Skeletal muscle tissue (tissue), 4 donors: ENCODE results near the gene WWP2. TPM values are rescaled to one million over a fixed set of nuclear protein-coding genes. Genes with fewer than 3 reads are reported as not detected.
A peak's percentile ranks its signal among the peaks of the same experiment; 100 is the strongest.

Source experiments
- H3K27ac ChIP-seq: one replicate; pipeline ENCODE4 v1.7.0; 2013; ENCODE audit warnings: mild to moderate bottlenecking, low read depth, low read length, inconsistent platforms
- H3K27me3 ChIP-seq, 3 donors: one replicate each; pipeline ENCODE4 v1.7.0; 2013; ENCODE audit warnings: low read length in 3 of 3; ENCODE audit not compliant: control insufficient read depth in 3 of 3, insufficient read depth in 3 of 3
- H3K36me3 ChIP-seq, 3 donors: one replicate each; pipeline ENCODE4 v1.7.0; 2013; ENCODE audit warnings: low read length in 3 of 3; ENCODE audit not compliant: control insufficient read depth in 3 of 3, insufficient read depth in 3 of 3
- H3K4me1 ChIP-seq, 3 donors: one replicate each; pipeline ENCODE4 v1.7.0; 2013; ENCODE audit warnings: low read length in 3 of 3, mild to moderate bottlenecking in 3 of 3; ENCODE audit not compliant: control insufficient read depth in 3 of 3, insufficient read depth in 3 of 3
- H3K4me3 ChIP-seq, 3 donors: one replicate each; pipeline ENCODE4 v1.7.0; 2013; ENCODE audit warnings: low read length in 3 of 3
- H3K9ac ChIP-seq, 3 donors: one replicate each; pipeline ENCODE4 v1.7.0; 2013; ENCODE audit warnings: low read length in 3 of 3, mild to moderate bottlenecking in 3 of 3, moderate library complexity in 2 of 3, low read depth in 1 of 3
- H3K9me3 ChIP-seq, 3 donors: one replicate each; pipeline ENCODE4 v1.7.0; 2013; ENCODE audit warnings: low read length in 3 of 3; ENCODE audit not compliant: control insufficient read depth in 3 of 3
- total RNA-seq: library from RNA; depleted of rRNA; stranded (reverse); fragments of >200 nt; gene quantifications from one replicate; pipeline ENCODE4 v1.2.3, GENCODE V29; 2014
- donor health status: Osteomylitis.

WWP2 gene
- total RNA-seq, 1 donor from 2014 or later = 14.1 TPM

GRCh38 chr16:69924777-69925191 lies 162.7 kb downstream of the WWP2 start:
- Histone ChIP-seq H3K9ac (peak overlapping the region; percentile 51 to 65 (median 57)), H3K27ac (peak overlapping the region; percentile 72), H3K4me3 (peak overlapping the region; percentile 47 to 64 (median 56)), H3K4me1 (peaks cover 12 to 33% (median 17%) of the 10 kb centered on the region in 3 donors), H3K27me3 (no peaks in the 10 kb centered on the region), H3K36me3 (peaks cover 0 to 11% (median 3%) of the 10 kb centered on the region in 3 donors), H3K9me3 (no peaks in the 10 kb centered on the region)

GRCh38 chr16:69925311-69925710 lies 163.2 kb downstream of the WWP2 start:
- peak overlapping the region; percentile 47 to 64 (median 56) for H3K4me3 ChIP-seq
- H3K36me3 ChIP-seq = peaks cover 0 to 14% (median 7%) of the 10 kb centered on the region in 3 donors
- H3K27ac ChIP-seq = peak overlapping the region; percentile 72
- H3K9me3 ChIP-seq = no peaks in the 10 kb centered on the region
- H3K9ac ChIP-seq = peak overlapping the region; percentile 51 to 65 (median 57)
- peaks cover 12 to 35% (median 20%) of the 10 kb centered on the region in 3 donors for H3K4me1 ChIP-seq
- no peaks in the 10 kb centered on the region for H3K27me3 ChIP-seq

GRCh38 chr16:69926241-69926640 lies 164.1 kb downstream of the WWP2 start:
- Histone ChIP-seq H3K36me3 (peaks cover 7 to 20% (median 13%) of the 10 kb centered on the region in 3 donors), H3K4me3 (peak overlapping the region in 1 of 3 donors; percentile 64), H3K27me3 (no peaks in the 10 kb centered on the region), H3K9me3 (no peaks in the 10 kb centered on the region), H3K27ac (peak overlapping the region; percentile 31), H3K4me1 (peaks cover 12 to 34% (median 20%) of the 10 kb centered on the region in 3 donors), H3K9ac (peak overlapping the region in 1 of 3 donors; percentile 57)

GRCh38 chr16:69927056-69927757 lies 165.1 kb downstream of the WWP2 start:
- Histone ChIP-seq H3K27me3 (no peaks in the 10 kb centered on the region), H3K9me3 (no peaks in the 10 kb centered on the region), H3K27ac (peak overlapping the region; percentile 31), H3K9ac (peak overlapping the region; percentile 34 to 74 (median 68)), H3K36me3 (peaks cover 13 to 29% (median 19%) of the 10 kb centered on the region in 3 donors), H3K4me1 (peaks cover 12 to 31% (median 20%) of the 10 kb centered on the region in 3 donors), H3K4me3 (peak overlapping the region in 2 of 3 donors; percentile 54 to 56)

- Histone ChIP-seq H3K9me3 (no peaks in the 10 kb centered on the region), H3K27ac (no peak overlapping the region)
Observed at GRCh38 chr16:69928856-69929400, 166.8 kb downstream of the WWP2 start.

GRCh38 chr16:69929480-69929879 lies 167.3 kb downstream of the WWP2 start:
- Histone ChIP-seq H3K4me3 (no peak overlapping the region), H3K9ac (peak overlapping the region in 1 of 3 donors; percentile 40), H3K27ac (no peak overlapping the region), H3K4me1 (peaks cover 12 to 31% (median 20%) of the 10 kb centered on the region in 3 donors), H3K27me3 (no peaks in the 10 kb centered on the region), H3K9me3 (no peaks in the 10 kb centered on the region), H3K36me3 (peaks cover 35 to 51% (median 41%) of the 10 kb centered on the region in 3 donors)

More at GRCh38 chr16:69928856-69929400, 166.8 kb downstream of the WWP2 start:
- Histone ChIP-seq H3K4me3 (no peak overlapping the region), H3K27me3 (no peaks in the 10 kb centered on the region), H3K36me3 (peaks cover 29 to 46% (median 36%) of the 10 kb centered on the region in 3 donors), H3K4me1 (peaks cover 12 to 31% (median 20%) of the 10 kb centered on the region in 3 donors), H3K9ac (peak overlapping the region in 1 of 3 donors; percentile 40)

GRCh38 chr16:69930117-69930776 lies 168.1 kb downstream of the WWP2 start:
- Histone ChIP-seq H3K27me3 (no peaks in the 10 kb centered on the region), H3K9ac (peak overlapping the region in 1 of 3 donors; percentile 25), H3K27ac (no peak overlapping the region), H3K4me1 (peaks cover 12 to 30% (median 20%) of the 10 kb centered on the region in 3 donors), H3K9me3 (no peaks in the 10 kb centered on the region), H3K36me3 (peaks cover 39 to 59% (median 47%) of the 10 kb centered on the region in 3 donors), H3K4me3 (no peak overlapping the region)

- Histone ChIP-seq H3K9ac (no peak overlapping the region), H3K4me3 (no peak overlapping the region), H3K9me3 (no peaks in the 10 kb centered on the region), H3K27ac (no peak overlapping the region), H3K4me1 (peaks cover 9 to 23% (median 20%) of the 10 kb centered on the region in 3 donors), H3K27me3 (no peaks in the 10 kb centered on the region), H3K36me3 (peaks cover 51 to 65% (median 61%) of the 10 kb centered on the region in 3 donors)
Observed at GRCh38 chr16:69931631-69932030, 169.5 kb downstream of the WWP2 start.

GRCh38 chr16:69932228-69932627 lies 170.1 kb downstream of the WWP2 start:
- Histone ChIP-seq H3K4me1 (peaks cover 4 to 17% (median 17%) of the 10 kb centered on the region in 3 donors), H3K9me3 (no peaks in the 10 kb centered on the region), H3K9ac (no peak overlapping the region), H3K27me3 (no peaks in the 10 kb centered on the region), H3K27ac (no peak overlapping the region), H3K36me3 (peaks cover 57 to 69% (median 67%) of the 10 kb centered on the region in 3 donors), H3K4me3 (no peak overlapping the region)
